HG03558 (cell line): Measurements from ENCODE around the gene EEF1A2.
"Not testable (repeated sequence)": the region's sequence is repeated elsewhere in the genome, so short reads cannot be mapped to it uniquely, and the experiment has no call there.

Source experiments
- ATAC-seq: cut with Tn5 transposase; IDR thresholded peaks from one replicate; pipeline ENCODE4 v1.9.1; 2021; ENCODE audit warnings: moderate number of reproducible peaks; ENCODE audit not compliant: unreplicated experiment; ENCODE audit errors: extremely low read depth

EEF1A2 gene

DNA sequence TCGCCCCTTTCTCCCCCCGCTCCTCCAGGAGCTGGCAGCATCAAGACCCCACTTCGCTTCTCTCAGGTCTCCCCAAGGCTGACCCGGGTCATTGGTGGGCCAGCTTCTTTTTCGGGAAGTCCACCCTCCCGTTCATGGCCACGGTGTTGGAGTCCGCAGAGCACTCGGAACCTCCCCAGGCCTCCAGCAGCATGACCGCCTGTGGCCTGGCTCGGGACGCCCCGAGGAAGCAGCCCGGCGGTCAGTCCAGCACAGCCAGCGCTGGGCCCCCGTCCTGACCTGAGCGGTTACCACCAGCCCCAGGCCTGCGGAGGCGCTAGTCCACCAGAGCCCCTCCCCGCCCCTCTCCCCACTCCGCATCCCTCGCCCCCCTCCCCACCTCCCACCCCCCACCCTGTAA lies 22.7 kb upstream of the EEF1A2 start:
- ATAC-seq = no peak

GRCh38 chr20:63520934-63521601 lies 22.2 kb upstream of the EEF1A2 start:
- no peak for ATAC-seq

DNA sequence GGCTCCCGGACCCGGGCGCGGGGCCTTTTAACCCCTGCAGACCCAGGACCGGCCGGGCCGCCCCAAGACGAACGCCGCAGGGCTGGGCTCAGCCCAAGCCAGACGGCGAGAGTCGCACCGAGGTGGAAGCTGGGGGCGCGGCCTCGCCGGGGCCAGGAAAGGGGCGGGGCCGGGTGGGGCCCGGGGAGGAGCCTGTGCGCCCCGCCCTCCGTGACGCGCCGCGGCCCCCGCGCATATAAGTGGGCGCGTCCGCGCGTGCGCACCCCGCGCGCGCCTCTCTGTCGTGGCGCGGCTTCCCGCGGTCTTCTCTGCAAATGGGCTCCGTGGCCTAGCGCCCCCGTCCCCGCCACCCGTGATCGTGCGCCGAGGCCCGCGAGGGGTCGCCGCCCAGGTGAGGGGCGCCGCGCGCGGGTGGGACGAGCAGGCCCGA lies 21.6 kb upstream of the EEF1A2 start, which contains the start of gene PPDPF:
Gene PPDPF, plus strand, starts transcription at position 262 of the 430 bp plus-strand sequence. CDS start 544 bp downstream, outside the sequence.
- ATAC-seq = no peak

- ATAC-seq = no peak
Observed at GRCh38 chr20:63519668-63520503, 21.0 kb upstream of the EEF1A2 start.

GRCh38 chr20:63518946-63519667 lies 20.2 kb upstream of the EEF1A2 start:
- ATAC-seq = no peak

- ATAC-seq = no peak
Observed at GRCh38 chr20:63518351-63518861, 19.5 kb upstream of the EEF1A2 start.

DNA sequence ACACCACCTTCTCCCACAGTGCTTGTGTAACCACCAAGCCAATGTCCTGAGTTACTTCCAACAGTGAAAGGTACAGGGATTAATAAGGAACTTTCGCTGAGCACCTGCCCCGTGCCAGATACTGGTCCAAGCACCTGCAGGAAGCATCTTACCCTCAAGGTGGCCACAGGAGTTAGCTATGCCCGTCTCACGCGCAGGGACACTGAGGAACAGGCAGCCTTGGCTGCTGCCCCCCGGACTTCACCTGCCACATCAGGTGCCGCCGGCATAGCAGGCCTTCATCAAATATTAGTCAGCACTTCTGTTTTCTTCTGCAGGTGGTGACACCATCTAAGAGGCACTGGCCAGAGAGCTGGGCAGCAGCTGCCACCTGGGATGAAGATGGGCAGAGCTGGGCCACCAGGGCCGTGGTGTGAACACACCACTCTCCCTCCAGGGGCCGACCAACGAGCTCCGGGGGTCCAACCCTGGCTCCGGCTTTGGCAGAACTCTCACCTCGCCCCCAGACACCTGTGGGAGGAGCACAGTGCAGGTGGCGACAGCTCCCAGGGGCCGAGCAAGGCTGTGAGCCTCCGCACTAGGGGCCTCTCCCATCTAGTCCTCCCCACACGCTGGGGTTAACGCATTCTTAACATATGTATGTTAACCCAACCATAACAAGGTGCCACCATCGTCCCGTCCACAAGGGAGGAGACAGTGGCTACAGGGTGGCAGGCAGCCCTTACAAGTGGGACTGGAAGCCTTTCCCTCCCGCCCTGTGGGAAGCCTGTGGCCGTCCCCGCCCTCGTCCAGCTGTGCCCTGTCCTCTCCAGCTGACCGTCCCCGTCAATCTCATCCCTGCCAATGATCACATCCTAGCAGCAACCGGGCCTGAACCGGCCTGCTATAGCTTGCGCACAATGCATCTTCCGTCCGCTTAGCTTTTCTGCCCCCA lies 18.8 kb upstream of the EEF1A2 start:
- no peak for ATAC-seq

GRCh38 chr20:63514520-63514919 lies 15.6 kb upstream of the EEF1A2 start:
- not testable (repeated sequence) for ATAC-seq

DNA sequence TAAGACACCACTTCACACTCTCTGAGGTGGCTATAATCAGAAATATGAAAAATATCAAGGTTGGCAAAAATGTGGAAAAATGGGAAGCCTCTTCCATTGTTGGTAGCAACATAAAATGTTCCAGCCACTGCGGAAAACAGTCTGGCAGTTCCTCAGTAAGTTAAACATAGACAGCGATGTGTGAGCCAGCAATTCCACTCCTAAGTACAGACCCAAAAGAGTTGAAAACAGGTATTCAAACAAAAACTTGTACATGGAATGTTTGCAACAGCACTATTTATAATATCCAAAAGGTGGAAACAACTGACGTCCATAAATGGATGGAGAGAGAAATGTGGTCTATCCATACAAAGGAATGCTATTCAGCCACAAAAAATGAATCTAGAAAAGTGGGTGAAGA lies 14.3 kb upstream of the EEF1A2 start:
- ATAC-seq = no peak

- ATAC-seq = no peak
Observed at GRCh38 chr20:63509088-63509564, 10.2 kb upstream of the EEF1A2 start.

- ATAC-seq = no peak
Observed at GRCh38 chr20:63508072-63508768, 9.3 kb upstream of the EEF1A2 start.

DNA sequence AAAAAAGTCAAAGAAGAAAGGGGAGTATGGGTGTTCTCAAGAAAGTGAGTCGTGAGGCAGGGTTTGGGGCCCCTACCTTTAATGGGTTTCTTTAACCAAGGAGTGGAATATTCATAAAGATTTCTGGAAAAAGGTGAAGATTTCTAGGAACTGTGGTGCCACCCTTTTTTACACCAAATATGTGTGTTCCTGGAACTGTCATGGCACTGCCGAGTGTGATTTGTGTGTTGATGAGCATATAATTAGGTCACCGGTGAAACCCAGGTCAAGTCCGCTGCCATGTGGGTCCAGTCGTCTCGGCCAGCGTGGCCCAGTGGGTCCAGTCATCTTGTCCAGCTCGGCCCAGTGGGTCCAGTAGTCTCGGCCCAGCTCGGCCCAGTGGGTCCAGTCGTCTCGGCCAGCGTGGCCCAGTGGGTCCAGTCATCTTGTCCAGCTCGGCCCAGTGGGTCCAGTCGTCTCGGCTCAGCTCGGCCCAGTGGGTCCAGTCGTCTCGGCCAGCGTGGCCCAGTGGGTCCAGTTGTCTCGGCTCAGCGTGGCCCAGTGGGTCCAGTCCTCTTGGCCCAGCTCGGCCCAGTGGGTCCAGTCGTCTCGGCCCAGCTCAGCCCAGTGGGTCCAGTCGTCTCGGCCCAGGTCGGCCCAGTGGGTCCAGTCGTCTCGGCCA lies 8.3 kb upstream of the EEF1A2 start:
- no peak for ATAC-seq

DNA sequence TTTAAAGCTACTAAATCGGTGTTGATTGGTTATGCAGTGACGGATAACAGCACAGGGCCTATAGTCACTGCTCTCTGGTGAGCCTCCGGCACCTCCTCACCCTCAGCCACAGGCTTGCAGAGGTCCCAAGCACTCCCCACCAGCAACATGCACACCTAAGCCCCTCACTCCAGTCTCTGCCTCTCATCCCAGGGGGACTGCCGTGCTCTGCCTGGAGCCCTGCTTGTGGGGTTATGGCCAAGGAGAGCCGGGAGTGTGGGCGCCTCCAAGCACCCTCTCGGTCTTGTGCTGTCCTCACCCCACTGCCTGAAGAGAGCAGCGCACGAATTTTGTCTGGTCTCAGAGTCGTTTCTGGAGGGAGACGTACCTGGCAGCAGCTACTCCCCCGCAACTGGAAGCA lies 6.8 kb upstream of the EEF1A2 start:
- no peak for ATAC-seq

DNA sequence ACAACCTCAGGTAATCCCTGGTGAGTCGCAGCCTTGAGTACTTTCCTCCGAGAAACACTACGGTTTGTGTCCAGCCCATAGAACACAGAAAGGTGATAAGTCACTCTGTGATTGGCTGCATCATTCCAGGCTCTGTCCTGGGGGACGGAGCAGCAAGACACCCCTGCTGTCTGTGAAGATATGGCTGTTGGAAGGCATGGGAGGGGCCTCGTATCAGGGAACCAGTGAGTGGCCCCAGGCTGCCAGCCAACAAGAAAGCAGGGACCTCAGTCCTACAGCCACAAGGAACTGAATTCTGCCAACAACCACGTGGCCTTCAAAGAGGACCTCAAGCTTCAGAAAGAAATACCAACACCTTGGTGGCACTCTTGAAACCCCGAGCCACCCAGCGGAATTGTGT lies 6.4 kb upstream of the EEF1A2 start:
- ATAC-seq = no peak

DNA sequence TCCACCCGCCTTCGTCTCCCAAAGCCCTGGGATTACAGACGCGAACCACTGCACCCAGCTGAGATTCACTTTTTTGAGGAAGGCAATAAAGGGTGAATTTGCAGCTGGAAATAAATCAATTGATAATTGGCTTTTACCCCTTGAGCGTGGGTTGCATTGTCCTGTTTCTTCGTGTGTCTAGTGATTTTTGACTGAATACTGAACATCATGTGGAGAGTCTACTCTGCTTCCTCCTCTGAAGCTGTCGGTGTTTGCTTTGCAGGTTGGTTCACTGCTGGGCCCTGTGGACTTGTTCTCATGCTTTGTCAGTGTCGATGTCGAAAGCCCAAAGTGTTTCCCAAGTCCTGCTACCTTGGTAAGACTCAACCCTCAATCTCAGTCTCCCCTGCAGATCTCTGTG lies 5.8 kb upstream of the EEF1A2 start:
- ATAC-seq = no peak

DNA sequence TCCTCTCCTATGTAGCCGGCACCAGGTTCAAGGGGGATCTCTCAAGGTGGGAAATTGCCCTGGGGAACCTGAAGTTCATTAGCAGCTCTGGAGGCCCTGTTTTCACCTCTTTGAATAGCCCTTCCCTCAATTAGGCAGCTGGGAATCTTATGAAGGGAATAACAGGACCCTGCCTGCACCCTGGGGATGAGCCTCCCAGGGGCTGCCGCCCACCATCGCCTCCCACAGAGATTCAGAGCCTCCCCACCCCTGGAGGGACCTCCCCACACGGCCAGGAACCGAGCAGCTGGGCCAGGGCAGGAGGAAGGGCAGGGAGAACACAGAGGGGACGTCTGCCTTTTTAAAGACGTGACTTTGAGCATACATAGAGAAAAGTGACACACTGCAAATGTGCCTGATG lies 4.6 kb upstream of the EEF1A2 start:
- ATAC-seq = no peak

GRCh38 chr20:63502671-63503172 lies 3.8 kb upstream of the EEF1A2 start:
- no peak for ATAC-seq
